T-helper 22 cell (primary cell): Measurements from ENCODE around the gene PTGS2.
"Not testable (repeated sequence)": the region's sequence is repeated elsewhere in the genome, so short reads cannot be mapped to it uniquely, and the experiment has no call there.

ENCODE experiments used
- DNase-seq: peaks from one replicate; pipeline ENCODE4 v3.0.0-alpha.2; 2020; ENCODE audit warnings: low read depth

The PTGS2 gene

DNA sequence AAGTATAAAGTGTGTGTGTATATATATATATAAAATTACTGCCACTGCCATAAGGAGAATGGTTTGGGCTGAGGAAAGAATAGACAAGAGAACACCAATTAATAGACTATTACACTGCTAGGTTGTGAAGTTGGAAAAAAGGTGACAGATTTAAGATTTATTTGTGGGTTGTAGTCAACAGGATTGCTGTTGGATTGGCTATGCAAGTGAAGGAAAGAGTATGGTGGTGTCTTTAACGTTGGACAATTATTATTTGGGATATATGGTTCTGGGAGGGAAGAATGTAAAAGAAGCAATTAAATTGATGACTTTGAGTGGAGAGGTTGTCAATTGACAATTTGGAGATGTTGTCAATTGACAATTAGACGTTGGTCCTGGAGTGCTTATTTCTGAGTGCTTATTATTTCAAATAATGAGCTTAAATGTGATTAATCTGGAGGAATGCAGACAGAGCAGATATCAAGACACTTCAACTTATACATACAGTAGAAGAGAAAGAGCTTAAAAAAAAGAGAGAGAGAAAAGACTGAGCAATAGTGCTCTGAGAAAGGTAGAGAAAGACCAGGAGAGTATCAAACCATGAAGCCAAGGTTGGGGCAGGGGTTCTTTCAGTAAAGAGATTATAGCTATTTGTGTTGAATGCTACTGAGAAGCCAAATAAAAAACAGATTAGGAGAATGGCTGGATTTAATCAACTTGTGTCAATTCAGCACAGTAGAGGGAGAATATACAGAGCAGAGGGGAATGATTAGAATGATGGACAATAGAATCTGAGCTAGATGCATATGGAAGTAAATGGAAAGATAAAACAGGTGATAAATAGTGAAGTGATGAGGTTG, 9.7 kb downstream of the PTGS2 start:
- DNase-seq, result no peak

DNA sequence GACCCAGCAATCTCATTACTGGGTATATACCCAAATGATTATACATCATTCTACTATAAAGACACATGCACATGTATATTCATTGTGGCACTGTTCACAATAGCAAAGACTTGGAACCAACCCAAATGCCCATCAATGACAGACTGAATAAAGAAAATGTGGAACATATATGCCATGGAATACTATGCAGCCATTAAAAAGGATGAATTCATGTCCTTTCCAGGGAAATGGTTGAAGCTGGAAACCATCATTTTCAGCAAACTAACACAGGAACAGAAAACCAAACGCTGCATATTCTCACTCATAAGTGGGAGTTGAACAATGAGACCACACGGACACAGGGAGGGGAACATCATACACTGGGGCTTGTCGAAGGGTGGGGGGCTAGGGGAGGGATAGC, 10.4 kb downstream of the PTGS2 start:
- DNase-seq, result not testable (repeated sequence)

DNA sequence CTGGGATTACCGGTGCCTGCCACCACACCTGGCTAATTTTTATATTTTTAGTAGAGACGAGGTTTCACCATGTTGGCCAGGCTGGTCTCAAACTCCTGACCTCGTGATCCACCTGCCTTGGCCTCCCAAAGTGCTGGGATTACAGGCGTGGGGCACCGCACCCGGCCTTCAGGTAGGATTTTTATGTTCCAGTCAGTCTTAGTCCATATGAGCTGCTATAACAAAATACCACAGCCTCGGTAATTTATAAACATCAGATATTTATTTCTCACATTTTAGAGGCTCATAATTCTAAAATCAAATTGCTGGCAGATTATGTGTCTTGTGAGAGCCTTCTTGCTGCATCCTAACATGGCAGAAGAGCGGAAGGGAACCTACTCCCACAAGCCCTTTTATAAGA, 16.0 kb downstream of the PTGS2 start:
- DNase-seq, result not testable (repeated sequence)

DNA sequence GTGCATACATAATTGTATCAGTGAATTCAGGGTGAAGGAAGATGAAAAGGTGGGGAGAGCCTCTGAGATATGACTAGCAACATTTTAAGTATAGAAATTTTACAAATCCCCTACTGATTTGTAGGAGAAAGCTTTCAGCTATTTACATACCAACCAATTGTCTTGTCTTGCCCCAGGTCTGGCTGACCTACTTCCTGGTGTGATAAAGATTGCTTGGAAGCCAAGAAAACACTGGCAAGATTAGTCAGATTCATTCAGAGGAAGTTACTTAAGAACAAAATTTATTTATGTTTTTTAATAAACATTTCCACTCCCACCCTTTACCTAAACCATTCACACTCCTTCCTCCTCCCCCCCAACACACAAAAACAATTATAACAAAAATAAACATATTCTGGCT, 17.5 kb downstream of the PTGS2 start:
- DNase-seq, result no peak

DNA sequence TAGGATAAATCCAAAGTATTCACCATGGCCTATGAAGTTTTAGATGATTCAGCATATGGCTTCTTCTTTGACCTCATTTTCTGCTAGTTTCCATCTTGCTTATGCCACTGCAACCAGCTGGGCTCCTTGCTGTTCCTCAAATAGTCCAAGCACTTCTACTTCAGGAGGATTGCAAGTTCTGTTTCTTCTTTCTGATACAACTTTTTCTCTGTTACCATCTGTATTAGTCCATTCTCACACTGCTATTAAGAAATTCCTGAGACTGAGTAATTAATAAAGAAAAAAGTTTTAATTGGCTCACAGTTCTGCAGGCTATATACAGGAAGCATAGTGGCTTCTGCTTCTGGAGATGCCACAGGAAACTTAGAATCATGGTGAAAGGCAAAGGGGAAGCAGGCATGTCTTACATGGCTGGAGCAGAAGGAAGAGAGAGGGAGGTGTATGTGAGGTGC, 20.3 kb downstream of the PTGS2 start:
- no peak for DNase-seq

DNA sequence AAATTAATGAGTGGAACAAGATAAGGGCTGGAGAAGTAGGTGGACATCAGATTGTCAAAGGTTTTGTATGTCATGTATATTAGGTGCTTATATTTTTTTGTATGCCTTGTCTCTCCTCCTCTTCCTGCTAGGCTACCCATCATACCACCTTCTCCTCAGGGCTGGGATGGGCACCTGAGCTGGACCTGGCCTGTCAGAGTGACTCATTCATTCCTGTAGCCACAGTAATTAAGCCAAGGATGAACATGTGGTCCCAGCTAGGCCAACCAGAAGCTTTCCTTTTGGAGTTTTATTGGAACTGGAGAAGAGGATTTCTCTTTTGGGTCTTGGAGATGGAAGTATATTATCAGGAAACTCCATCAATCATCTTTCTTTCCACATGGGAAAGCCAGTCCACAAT, 21.2 kb downstream of the PTGS2 start:
- DNase-seq, result no peak

DNA sequence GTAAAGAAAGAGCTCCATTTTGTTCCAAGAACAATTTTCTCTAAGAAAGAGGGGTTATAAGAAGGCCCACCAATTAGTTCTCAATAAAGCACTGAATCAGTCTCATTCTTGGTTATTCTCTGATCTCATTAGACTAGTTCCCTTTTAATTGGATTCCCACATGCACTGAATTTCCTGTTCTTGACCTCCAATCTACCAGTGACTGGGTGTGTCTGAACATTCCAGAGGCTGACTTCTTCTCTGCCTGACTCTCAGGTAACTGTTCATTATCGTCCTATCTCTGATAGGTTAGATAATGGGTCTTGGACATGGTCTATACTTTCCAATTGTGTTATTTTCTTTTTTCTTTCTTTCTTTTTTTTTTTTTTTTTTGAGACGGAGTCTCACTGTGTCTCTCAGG, 22.7 kb downstream of the PTGS2 start:
- DNase-seq, result no peak

DNA sequence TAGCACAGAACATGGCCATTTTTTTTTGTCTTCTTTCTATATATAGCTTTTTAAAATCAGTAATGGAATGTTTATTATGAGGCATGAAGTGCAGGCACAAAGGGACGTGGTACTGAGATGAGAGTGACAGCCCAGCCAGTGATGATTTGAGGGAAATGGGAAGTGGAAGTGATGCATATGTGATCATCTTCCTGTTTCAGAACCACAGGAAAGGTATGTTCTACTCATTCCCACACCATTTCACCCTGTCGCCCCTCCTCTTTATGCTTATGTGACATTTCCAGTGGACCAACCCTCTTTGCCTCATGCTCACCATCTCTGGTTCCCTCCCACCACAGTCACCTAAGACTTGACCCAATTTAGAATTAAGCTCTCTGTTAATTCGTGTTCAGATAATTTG, 24.3 kb downstream of the PTGS2 start:
- no peak for DNase-seq

DNA sequence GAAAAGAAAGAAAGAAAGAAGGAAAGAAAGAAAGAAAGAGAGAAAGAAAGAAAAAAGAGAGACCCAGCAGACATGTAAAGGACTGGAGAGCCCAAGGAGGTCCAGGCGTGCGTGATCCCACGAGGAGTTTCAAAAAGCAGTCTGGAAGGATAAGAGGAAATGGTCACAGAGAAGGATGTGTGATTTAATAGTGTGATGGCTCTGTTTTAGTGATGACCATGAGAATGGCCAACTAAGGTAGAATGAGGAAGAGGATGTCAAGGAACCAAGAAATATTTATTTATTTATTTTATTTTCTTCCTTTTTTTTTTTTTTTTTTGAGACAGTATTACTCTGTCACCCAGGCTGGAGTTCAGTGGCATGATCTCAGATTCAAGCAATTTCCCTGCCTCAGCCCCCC, 25.5 kb downstream of the PTGS2 start:
- no peak for DNase-seq

DNA sequence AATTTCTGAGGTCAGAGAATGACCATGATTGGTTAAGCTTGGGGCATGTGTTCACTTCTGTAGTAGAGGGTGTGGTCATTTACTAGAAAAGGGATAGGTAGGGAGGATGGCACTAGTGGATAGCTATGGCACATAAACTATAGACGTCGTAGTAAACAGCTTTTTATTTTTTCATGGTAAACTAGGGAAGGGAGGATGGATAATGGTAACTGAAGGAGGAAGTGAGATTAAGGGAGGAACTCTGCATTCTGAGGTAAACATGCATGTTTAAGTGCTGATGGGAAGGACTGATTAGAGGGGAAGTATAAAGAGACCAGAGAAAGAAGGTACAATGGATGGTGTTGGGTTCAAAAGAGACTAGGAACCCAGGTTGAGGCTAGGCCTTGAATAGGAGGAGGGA, 26.9 kb downstream of the PTGS2 start:
- no peak for DNase-seq

DNA sequence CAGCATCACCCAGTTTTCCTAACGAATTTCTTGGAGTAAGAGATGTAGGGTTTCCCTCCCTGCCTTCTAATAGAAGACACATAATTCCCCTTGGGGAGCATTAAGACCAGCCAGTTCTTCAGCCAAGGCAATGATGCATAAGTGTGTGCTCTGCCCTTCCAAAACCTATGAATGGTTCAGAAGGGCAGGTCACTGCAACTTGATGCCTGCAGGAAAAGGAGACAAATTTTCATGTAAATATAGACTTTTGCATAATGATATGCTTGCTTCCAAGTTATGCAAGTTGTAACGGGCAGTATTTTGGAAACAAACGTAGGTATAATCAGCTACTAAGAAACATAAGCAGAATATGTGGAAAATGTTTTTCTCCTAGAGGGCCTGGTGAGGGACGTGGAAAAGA, 31.6 kb downstream of the PTGS2 start:
- DNase-seq, result no peak

DNA sequence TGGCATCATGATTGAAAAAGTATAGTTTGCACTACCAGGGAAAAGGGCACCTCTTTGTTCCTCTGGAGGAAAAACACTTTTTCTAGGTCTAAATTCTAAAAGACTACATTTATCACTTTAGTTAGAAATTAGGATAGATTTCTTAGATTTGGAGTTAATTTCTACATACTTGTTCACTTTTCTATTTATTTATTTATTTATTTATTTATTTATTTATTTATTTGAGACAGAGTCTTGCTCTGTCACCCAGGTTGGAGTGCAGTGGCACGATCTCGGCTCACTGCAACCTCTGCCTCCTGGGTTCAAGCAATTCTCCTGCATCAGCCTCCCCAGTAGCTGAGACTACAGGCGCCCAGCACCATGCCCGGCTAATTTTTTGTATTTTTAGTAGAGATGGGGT, 32.2 kb downstream of the PTGS2 start:
- not testable (repeated sequence) for DNase-seq

DNA sequence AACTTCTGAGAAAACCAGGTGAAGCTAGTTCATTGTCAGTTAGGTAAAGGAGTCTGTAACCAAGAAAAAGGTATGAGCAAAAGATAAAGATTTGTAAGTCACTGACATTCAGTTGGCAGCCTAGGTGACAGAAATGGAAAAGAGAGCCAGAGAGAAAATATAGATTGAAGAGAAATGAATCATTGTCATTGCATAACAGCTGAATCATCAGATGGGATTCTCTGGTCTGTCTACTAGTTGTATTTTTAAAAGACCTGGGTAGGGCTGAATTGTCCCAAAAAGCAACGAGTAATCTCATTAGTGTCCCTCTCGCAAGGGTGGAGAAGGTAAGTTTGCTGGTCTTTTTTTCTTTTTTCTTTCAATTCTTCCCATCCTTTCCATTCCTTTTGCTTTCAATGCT, 36.6 kb downstream of the PTGS2 start:
- no peak for DNase-seq

DNA sequence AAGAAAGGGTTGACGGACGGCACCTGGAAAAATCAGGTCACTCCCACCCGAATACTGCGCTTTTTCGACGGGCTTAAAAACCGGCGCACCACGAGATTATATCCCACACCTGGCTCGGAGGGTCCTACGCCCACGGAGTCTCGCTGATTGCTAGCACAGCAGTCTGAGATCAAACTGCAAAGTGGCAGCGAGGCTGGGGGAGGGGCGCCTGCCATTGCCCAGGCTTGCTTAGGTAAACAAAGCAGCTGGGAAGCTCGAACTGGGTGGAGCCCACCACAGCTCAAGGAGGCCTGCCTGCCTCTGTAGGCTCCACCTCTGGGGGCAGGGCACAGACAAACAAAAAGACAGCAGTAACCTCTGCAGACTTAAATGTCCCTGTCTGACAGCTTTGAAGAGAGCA, 42.7 kb downstream of the PTGS2 start:
- DNase-seq, result not testable (repeated sequence)

DNA sequence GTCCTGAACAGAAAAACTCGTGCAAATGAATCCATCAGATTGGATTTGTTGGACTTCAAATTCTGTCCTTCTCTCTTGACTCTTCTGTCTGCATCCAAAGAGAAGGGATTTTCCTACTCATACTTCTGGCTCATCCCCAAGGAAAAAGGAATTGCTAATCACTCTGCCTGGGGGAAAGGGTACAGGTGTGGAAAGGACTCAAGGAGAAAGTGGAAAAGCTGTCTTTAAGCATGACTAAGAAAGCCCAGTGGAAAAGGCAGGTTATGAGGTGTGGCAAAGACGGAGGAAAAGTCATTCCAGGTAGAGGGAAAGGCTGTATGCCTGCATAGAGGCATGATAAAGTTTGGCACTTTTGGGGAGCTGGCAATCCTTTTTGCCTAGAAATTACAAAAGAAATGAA, 43.4 kb downstream of the PTGS2 start:
- no peak for DNase-seq

DNA sequence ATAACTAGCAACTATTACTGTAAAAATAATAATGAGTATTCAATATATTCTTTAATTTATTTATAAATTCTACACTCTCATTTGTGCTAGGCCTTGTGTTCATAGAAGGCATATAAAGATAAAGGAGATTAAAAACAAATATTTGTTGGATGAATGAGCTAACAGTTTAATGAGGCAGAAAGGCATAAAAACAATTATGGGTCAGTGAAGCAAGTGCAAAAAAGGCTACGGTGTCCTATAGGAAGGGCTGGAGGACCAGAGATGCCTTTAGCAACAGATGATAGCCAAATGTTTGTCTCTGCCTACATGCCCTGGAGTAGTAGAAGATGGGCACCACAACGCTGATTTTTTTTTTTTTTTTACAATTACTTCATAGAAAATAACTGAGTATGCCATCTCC, 45.7 kb downstream of the PTGS2 start:
- no peak for DNase-seq

DNA sequence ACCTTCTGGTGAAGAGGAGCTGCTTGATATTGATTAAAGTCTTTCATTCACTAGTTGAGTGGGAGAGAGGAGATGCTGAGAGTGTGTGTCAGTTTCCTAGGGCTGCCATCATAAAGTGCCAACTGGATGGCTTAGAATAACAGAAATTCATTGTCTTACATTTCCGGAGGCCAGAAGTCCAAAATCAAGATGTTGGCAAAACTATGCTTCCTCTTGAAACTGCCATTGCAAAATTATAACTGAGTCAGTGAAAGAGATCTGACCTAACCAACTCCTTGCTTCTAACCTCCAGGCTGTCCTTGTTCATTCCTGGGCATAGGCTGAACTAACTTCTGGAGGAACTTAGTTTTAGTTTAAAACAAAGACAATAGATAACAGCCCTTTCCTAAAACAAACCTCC, 47.1 kb downstream of the PTGS2 start:
- DNase-seq, result no peak

DNA sequence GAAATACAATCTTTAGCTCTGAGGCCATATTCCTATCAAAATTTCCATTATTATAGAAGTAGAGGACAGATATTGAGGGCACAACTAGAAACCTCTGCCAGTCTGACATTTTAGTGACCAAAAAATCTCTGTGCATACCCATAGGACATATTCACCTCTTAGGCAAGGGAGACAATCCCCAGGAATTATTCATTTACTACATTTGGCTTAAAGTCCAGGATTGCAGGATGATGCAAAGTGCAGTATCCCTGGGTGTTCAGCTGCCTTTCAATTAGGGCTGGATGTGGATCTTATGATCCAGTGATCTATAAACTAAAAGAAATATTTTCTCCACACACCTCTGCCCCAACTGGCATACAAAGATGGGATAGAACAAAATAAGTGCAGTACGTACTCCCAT, 50.9 kb downstream of the PTGS2 start:
- DNase-seq, result no peak

DNA sequence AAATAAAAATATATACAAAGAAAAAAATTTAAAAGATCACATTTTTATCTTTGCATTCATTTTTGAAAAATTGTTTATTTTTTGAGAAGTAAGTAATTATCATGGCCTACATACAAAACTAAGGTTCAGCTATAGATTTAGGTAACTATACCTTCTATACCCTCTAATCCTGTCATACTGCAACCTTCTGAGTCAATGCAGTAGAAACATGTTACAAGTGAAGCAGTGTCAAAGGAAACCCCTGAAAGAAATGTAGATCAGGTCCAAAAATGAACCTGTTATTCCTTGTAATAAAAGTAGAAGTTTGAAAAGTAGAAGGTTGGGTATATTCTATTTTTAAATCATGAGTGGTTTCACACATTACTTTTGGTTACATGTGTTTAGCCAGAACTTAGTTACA, 51.3 kb downstream of the PTGS2 start:
- DNase-seq, result no peak

DNA sequence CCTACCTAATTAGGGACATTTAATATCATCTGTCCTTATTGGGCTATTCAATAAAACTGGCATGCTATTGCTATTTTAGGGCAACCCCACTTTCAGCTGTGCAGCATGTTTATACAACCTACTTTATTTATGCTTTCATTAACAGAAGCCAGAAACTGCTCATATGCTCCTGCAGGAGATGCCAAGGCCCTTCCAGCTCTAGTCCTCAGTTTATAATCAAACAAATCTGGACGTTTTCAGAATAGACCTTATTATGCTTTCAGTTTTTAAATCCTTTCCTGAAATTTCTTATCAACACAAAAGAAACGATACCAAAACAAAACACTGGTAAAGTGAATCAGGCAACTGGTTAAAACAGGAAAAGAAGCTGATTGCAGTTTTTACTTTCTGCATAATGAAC, 53.2 kb downstream of the PTGS2 start:
- DNase-seq, result no peak

DNA sequence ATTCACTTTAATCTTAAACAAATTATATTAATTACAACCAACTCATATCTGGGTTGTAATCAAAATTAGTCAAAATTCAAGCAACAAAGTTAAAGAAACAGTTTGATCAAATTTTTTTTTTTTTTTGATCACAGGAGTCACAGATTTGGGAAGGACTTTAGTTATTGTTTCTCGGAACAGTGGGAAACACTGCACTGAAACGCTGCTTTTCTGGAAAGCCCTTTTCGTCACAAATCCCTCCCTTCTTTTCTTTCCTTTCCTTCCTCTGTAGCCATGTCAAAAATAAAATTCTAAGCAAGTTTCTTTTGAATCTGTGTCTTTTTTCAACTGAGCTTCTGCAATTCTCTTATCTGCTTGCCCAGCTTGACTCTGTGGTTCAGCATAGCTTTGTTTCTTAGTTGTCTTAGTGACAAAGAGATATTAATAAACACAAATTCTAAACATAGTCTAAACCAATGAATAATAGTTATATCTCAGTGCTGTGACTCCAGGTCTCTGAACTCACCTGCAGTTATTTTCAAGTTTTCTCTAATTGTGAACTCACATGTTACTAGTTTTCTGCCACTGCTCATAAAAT, 53.8 kb downstream of the PTGS2 start:
- no peak for DNase-seq

DNA sequence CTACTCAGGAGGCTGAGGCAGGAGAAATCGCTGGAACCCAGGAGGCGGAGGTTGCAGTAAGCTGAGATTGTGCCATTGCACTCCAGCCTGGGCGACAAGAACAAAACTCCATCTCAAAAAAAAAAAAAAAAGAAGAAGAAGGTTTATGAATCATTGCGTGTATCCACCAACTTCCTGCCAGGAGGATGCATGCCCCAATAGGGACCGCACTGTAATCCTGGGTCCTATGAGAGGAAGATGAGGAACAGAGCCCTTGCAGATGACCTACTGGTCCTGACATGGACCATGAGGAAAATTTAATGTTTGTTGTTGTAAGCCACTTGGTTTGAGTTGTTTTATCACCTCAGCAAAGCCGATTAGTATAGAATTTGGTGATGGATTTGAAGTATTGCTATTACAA, 56.7 kb downstream of the PTGS2 start:
- DNase-seq, result no peak
